ENCODE data around the gene SEMA3C.

SEMA3C gene

DNA sequence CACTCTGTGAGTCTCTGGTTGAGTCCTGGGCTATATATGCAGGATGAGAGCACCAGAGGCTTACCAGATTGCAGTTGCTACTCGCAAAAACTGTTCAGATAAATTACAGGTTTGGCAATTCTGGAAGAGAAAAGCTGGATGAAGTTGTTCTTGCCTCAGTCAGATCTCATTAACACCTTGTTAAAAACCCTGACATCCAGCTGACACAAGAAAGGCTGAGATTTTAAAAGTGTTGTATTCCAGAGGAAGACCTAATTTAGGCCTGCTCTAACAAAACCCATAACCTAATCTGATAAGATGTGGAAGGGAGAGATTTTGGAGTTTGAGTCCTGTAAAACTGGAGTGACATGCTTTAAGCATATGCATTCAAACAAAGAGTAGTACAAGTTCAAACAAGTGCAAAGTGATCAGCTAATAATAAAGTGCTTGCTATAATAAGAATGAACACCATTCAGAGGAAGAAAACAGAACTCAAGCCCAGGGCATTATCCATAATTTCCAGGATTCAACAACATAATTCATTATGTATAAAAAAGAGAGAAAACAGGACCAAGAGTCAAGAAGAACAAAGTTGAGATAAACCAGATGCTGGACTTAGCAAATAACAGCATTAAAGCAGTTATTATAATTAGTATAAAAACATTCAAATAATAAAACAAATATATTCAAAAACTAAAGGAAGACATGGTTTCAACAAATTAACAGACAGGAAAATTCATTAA, 144.9 kb downstream of the SEMA3C start:
- no peak for DNase-seq

GRCh38 chr7:80772347-80772993, 146.4 kb downstream of the SEMA3C start:
- no peak for DNase-seq

DNA sequence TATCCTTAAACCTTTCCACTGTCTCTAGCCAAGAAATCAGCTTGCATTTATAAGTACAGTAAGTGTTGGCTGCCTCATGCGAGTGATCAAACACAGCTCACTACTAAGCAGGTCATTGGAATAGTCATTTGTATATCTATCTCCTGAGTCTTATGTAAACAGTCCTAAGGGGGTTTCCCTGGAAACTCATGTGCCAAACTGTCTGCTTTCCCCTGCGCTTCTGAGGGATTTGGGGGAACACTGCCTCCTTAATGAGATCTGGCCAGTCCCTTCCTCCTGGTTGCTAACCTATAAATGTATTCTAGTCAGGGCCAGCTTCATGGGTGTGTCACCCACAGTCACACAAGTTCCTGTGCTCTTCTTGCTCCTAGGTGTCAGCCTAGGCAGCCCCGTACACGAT, 147.3 kb downstream of the SEMA3C start:
- no peak for DNase-seq

GRCh38 chr7:80770675-80771081, 148.2 kb downstream of the SEMA3C start:
- no peak for DNase-seq

- DNase-seq, result no peak
Measured at GRCh38 chr7:80770061-80770460, 148.8 kb downstream of the SEMA3C start.

- no peak for DNase-seq
Measured at GRCh38 chr7:80768756-80769155, 150.1 kb downstream of the SEMA3C start.

- DNase-seq, result no peak
Measured at GRCh38 chr7:80767654-80768053, 151.2 kb downstream of the SEMA3C start.

DNA sequence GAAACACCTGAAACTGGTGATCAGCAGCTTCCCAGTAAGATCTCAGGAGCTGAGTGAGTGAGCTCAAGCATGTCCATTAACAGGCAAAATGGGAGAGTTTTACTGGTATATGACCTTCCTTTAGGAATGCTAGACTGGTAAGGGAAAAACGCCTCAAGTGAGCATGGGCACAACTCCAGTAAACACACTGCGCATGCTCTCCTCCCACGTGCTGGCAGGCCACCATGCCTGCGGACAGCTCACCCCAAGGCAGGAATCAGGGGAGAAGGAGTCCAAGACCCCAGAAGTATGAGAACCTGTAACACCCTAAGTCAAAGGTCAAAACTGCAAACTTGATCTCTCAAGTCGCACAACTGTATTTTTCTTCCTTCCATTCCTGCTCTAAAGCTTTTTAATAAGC, 152.1 kb downstream of the SEMA3C start:
- DNase-seq, result no peak

GRCh38 chr7:80764132-80764531, 154.7 kb downstream of the SEMA3C start:
- DNase-seq, result no peak

GRCh38 chr7:80763704-80764103, 155.1 kb downstream of the SEMA3C start:
- DNase-seq, result no peak

GRCh38 chr7:80763289-80763688, 155.6 kb downstream of the SEMA3C start:
- DNase-seq, result no peak

DNA sequence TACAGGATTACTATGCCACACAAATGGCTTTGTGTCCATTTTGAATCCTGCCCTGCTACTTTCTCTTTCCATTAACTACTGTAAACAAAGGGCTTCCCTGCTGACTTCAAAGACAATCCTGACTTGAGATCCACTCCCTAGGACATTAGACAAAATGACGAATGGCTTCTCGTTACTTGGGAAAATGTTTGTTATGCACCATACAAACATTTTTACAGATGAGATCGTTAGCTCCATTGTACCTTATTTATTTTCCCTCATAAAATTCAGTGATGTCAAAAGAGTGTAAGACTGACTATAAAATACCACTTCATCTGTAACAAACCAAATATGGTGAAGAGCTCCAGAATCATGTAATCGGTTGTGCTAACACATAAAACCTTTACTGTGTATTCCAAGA, 158.6 kb downstream of the SEMA3C start:
- no peak for DNase-seq

DNA sequence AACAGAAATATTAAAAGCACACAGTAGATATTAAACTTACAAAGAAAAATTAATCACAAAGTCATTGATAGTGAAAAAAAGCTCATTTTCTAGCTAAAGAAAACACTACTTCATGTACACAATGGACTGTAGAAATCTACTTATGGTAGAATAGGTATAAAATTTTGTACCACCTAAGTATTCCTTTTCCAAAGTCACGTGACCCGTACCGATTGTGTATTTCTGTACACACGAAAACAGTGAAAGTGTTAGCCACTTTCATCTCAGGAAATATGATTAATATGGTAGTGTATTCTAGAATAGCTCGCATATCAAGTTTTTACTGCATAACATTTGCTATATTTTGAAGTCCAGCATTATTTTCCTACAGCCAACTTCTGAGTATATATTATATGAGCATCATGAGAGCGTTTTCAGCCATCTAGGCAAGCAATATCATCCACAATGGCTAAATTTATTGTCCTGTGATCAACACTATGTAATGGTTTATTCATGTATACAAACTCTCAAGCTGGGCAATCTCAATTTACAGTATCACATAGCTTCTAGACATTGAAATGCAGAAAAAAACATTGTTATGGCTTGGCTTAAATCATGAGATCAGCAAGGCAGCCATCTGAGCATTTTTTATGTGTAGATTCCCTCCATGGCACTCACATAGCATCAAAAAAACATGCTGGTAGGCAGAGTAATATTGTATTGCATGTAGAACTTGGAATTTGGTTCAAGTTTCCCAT, 165.7 kb downstream of the SEMA3C start:
- DNase-seq, result no peak

GRCh38 chr7:80749270-80749669, 169.6 kb downstream of the SEMA3C start:
- no peak for DNase-seq

DNA sequence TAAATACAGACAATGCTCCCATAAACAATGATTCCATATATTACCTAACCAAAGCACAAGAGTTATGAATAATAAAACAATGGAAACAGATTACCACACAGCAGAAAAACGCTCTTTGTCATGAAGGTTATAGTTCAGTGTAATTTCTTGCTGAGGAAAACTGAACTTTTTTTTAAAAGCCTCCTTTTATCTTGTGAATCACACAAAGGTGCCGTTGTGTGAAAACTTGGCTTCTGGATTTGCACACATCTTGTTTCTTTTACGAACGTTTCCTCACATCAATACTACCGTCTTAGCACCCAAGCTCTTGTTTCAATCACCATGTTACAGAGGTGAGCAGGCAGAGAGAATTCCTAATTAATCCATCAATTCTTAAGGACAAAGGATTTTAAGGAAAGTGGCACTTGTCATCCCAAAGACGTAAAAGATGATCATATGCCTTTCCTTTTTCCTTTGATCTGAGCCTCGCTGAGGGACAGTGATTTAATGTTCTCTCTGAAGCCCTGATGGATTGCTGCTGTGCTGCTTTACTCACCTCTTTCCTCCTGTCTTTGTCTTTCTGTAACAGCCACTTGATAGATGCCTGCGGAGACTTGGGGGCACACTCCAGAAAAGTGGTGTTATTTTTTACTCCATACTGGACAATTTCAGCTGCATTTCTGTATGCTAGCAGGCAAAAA, 170.3 kb downstream of the SEMA3C start:
- no peak for DNase-seq

- no peak for DNase-seq
Measured at GRCh38 chr7:80740778-80741545, 177.9 kb downstream of the SEMA3C start.

- DNase-seq, result no peak
Measured at GRCh38 chr7:80736371-80737125, 182.3 kb downstream of the SEMA3C start.

GRCh38 chr7:80735330-80735729, 183.5 kb downstream of the SEMA3C start:
- DNase-seq, result no peak

DNA sequence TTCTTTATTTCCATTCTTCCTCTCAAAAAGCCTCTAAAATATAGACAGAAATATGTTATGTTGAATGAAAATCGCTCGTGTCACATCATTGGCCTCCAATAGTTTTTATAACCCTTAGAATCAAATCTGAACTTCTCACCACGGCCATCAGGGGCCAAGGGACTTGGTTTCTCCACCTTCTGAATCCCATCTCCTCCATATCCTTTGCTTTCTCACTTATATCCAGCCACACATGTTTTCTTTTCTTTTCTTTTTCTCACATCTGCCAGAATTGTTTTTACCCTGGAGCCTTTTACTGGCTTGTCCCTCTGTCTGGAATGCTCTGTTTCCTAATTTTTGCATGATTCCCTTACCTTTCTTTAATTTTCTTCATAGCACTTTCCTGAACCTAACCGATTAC, 184.8 kb downstream of the SEMA3C start:
- DNase-seq, result no peak

- DNase-seq, result no peak
Measured at GRCh38 chr7:80733333-80733915, 185.4 kb downstream of the SEMA3C start.

DNA sequence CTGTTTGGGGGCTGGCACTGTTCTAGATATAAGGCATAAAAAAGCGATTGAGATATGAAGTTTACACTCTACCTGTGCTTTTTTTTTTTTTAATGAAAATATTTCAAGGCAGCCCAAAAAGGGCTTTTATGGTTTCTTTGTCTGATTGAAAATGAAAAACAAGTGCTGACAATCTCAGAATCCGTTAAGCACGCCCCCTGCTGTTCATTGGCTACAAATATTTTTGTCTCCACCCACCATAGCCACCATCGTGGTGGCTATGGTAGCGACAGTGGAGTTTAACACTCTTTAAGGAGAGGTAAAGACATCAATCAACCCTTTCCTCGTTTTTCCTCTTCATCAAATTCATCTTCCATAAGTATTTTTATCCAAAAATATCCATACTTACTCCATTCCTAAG, 186.2 kb downstream of the SEMA3C start:
- DNase-seq, result no peak

GRCh38 chr7:80731281-80731680, 187.6 kb downstream of the SEMA3C start:
- DNase-seq, result no peak

Data from left hindlimb (tissue), 1 donor.